H9 (cell line): ENCODE data around the gene VSIR. TPM values are rescaled to one million over a fixed set of nuclear protein-coding genes. Genes with fewer than 3 reads are reported as not detected.

Experiments
- DNase-seq: peaks from one replicate; pipeline ENCODE4 v3.0.0-alpha.2; 2017
- H2AFZ ChIP-seq: one replicate; pipeline ENCODE4 v1.6.1; 2013; ENCODE audit warnings: mild to moderate bottlenecking, low read length, control low read depth, moderate library complexity
- H2AK5ac ChIP-seq: 2 replicates; pipeline ENCODE4 v1.6.1; 2013; ENCODE audit warnings: low read length, control low read depth, mixed read lengths; ENCODE audit not compliant: insufficient read length
- H2BK120ac ChIP-seq: one replicate; pipeline ENCODE4 v1.6.1; 2013; ENCODE audit warnings: low read depth, mild to moderate bottlenecking, low read length, control low read depth, inconsistent platforms; ENCODE audit not compliant: poor library complexity, severe bottlenecking
- H2BK12ac ChIP-seq: 2 replicates; pipeline ENCODE4 v1.6.1; 2013; ENCODE audit warnings: low read length, control low read depth, mixed read lengths, low read depth; ENCODE audit not compliant: insufficient read length
- H2BK15ac ChIP-seq: 2 replicates; pipeline ENCODE4 v1.6.1; 2013; ENCODE audit warnings: low read depth, low read length, control low read depth
- H2BK20ac ChIP-seq: one replicate; pipeline ENCODE4 v1.6.1; 2013; ENCODE audit warnings: low read depth, mild to moderate bottlenecking, low read length, control low read depth, inconsistent platforms; ENCODE audit not compliant: poor library complexity, severe bottlenecking
- H2BK5ac ChIP-seq: 2 replicates; pipeline ENCODE4 v1.6.1; 2013; ENCODE audit warnings: low read length, control low read depth, mixed read lengths; ENCODE audit not compliant: insufficient read length
- H3K14ac ChIP-seq: 2 replicates; pipeline ENCODE4 v1.6.1; 2013; ENCODE audit warnings: low read length, control low read depth; ENCODE audit not compliant: insufficient read depth
- H3K18ac ChIP-seq: 2 replicates; pipeline ENCODE4 v1.6.1; 2013; ENCODE audit warnings: low read depth, mild to moderate bottlenecking, mixed read lengths, low read length, control low read depth; ENCODE audit not compliant: insufficient read length
- H3K23ac ChIP-seq: 2 replicates; pipeline ENCODE4 v1.6.1; 2013; ENCODE audit warnings: low read length, control low read depth, mixed read lengths, low read depth; ENCODE audit not compliant: insufficient read length
- H3K23me2 ChIP-seq: 2 replicates; pipeline ENCODE4 v1.6.1; 2013; ENCODE audit warnings: low read depth, mild to moderate bottlenecking, mixed read lengths, low read length, control low read depth; ENCODE audit not compliant: insufficient read length, poor library complexity, severe bottlenecking
- H3K27ac ChIP-seq: 2 replicates; pipeline ENCODE4 v1.5.1; 2013; ENCODE audit warnings: low read length, control low read depth, mixed read lengths, low read depth; ENCODE audit not compliant: insufficient read length
- H3K27me3 ChIP-seq: 2 replicates; pipeline ENCODE4 v1.6.1; 2013; ENCODE audit warnings: low read length, control low read depth, inconsistent platforms; ENCODE audit not compliant: insufficient read depth
- H3K4ac ChIP-seq: 2 replicates; pipeline ENCODE4 v1.6.1; 2013; ENCODE audit warnings: low read depth, mild to moderate bottlenecking, control low read depth, inconsistent platforms, low read length, moderate library complexity
- H3K4me1 ChIP-seq: 2 replicates; pipeline ENCODE4 v1.6.1; 2013; ENCODE audit warnings: low read length, control low read depth, inconsistent platforms; ENCODE audit not compliant: insufficient read depth
- H3K4me2 ChIP-seq: 2 replicates; pipeline ENCODE4 v1.6.1; 2013; ENCODE audit warnings: low read length, control low read depth, mixed read lengths; ENCODE audit not compliant: insufficient read length, insufficient read depth
- H3K56ac ChIP-seq: 2 replicates; pipeline ENCODE4 v1.6.1; 2013; ENCODE audit warnings: low read depth, mild to moderate bottlenecking, mixed read lengths, low read length, control low read depth; ENCODE audit not compliant: insufficient read length
- H3K79me1 ChIP-seq: 2 replicates; pipeline ENCODE4 v1.6.1; 2013; ENCODE audit warnings: low read depth, mild to moderate bottlenecking, moderate library complexity, low read length, control low read depth, inconsistent platforms; ENCODE audit not compliant: insufficient read depth, poor library complexity, severe bottlenecking
- H3K79me2 ChIP-seq: 2 replicates; pipeline ENCODE4 v1.6.1; 2013; ENCODE audit warnings: low read length, control low read depth, inconsistent platforms; ENCODE audit not compliant: insufficient read depth
- H3K9ac ChIP-seq: 2 replicates; pipeline ENCODE4 v1.6.1; 2013; ENCODE audit warnings: low read length, control low read depth, mixed read lengths; ENCODE audit not compliant: insufficient read length; ENCODE audit errors: extremely low read depth
- H3K9me3 ChIP-seq: one replicate; pipeline ENCODE4 v1.6.1; 2013; ENCODE audit warnings: low read depth, low read length, inconsistent platforms; ENCODE audit not compliant: control insufficient read depth
- H3T11ph ChIP-seq: one replicate; pipeline ENCODE4 v1.6.1; 2013; ENCODE audit warnings: mild to moderate bottlenecking, low read length, control low read depth, inconsistent platforms
- H4K20me1 ChIP-seq: one replicate; pipeline ENCODE4 v1.6.1; 2013; ENCODE audit not compliant: control insufficient read depth, insufficient read length, insufficient read depth
- H4K5ac ChIP-seq: 2 replicates; pipeline ENCODE4 v1.6.1; 2013; ENCODE audit warnings: low read depth, mild to moderate bottlenecking, mixed read lengths, low read length, control low read depth; ENCODE audit not compliant: insufficient read length
- H4K8ac ChIP-seq: replicated peaks from 2 replicates; pipeline ENCODE4 v1.6.1; 2013; ENCODE audit warnings: low read length, control low read depth, mixed read lengths, low read depth; ENCODE audit not compliant: insufficient read length
- H4K91ac ChIP-seq: 2 replicates; pipeline ENCODE4 v1.6.1; 2013; ENCODE audit warnings: low read depth, mild to moderate bottlenecking, moderate library complexity, mixed read lengths, low read length, control low read depth; ENCODE audit not compliant: insufficient read length
- H3K27ac Mint-ChIP-seq, 3 experiments: 2 replicates in 2 of 3; 3 replicates in 1 of 3; pipeline ENCODE4 v1.8.0; 2020 to 2021; ENCODE audit warnings: mixed read lengths in 3 of 3, mild to moderate bottlenecking in 1 of 3, moderate library complexity in 1 of 3
- H3K27me3 Mint-ChIP-seq: 2 replicates; pipeline ENCODE4 v1.8.0; 2021; ENCODE audit warnings: low read depth, mild to moderate bottlenecking, moderate library complexity, mixed read lengths
- H3K36me3 Mint-ChIP-seq, 3 experiments: 2 replicates in 2 of 3; 3 replicates in 1 of 3; pipeline ENCODE4 v1.8.0; 2020 to 2021; ENCODE audit warnings: low read depth in 3 of 3, mixed read lengths in 3 of 3; ENCODE audit not compliant: insufficient read depth in 1 of 3
- H3K4me1 Mint-ChIP-seq, 2 experiments: 2 replicates each; pipeline ENCODE4 v1.8.0; 2020; ENCODE audit warnings: mixed read lengths in 2 of 2
- H3K4me3 Mint-ChIP-seq, 2 experiments: 2 replicates in 1 of 2; 3 replicates in 1 of 2; pipeline ENCODE4 v1.8.0; 2020 to 2021; ENCODE audit warnings: mild to moderate bottlenecking in 2 of 2, mixed read lengths in 2 of 2, moderate library complexity in 1 of 2
- H3K9me3 Mint-ChIP-seq, 2 experiments: 2 replicates in 1 of 2; 3 replicates in 1 of 2; pipeline ENCODE4 v1.8.0; 2020; ENCODE audit warnings: mild to moderate bottlenecking in 2 of 2, mixed read lengths in 2 of 2, moderate library complexity in 1 of 2
- WGBS: extraction: QIAGEN DNeasy Blood & Tissue Kit; methylation state at CpG from one replicate; pipeline ENCODE4 v1.1.7; 2013; ENCODE audit warnings: missing lambda C conversion rate, low lambda C conversion rate, mixed read lengths; ENCODE audit not compliant: insufficient read length; ENCODE audit errors: extremely low coverage; 5-methylcytosine and 5-hydroxymethylcytosine counted together
- total RNA-seq: library from RNA; stranded (reverse); gene quantifications from 2 replicates; pipeline ENCODE4 v1.2.1, GENCODE V29; 2021
- TF ChIP-seq, protein P1 (sequence below): fragments of 200-600 bp; sonication (generic); conservative IDR thresholded peaks from 3 replicates; pipeline ENCODE4 v1.8.0; 2021; ENCODE audit warnings: antibody characterized with exemption, mild to moderate bottlenecking

Gene VSIR
- total RNA-seq, 1 experiment from 2014 or later: 0.11 TPM

DNA sequence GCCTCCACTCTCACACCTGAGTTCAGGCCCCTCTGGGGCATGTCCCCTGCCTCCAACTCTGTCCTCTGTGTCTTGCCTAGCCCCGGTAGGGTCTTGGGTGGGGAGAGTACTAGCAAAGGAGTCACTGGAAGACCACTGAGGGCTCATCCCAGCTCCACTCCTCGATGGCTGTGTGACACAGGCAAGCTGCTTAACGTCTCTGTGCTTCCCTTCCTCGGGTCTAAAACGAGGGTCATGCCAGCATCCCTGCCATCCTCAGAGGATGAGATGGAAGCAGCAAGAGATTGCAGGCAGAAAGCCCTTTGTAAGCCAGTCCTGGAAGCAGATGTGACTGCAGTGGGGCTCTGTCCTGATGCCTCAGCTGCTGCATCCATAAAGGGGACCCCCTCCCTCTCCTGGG, 38.5 kb downstream of the VSIR start:
- Histone ChIP-seq H3K4me1 (peaks cover 3% of the 10 kb centered on the region; the same call in 1 of the 2 replicates), H4K8ac (no peak overlapping the region), H2BK12ac (no peak overlapping the region), H2AFZ (no peak overlapping the region), H3K14ac (no peak overlapping the region; the same call in 1 of the 2 replicates), H2BK5ac (no peak overlapping the region), H3K79me2 (no peaks in the 10 kb centered on the region), H3K18ac (no peak overlapping the region), H3K27ac (no peak overlapping the region), H3K23me2 (no peaks in the 10 kb centered on the region), H3K4ac (no peak overlapping the region), H3K79me1 (no peaks in the 10 kb centered on the region), H4K5ac (no peak overlapping the region), H4K20me1 (no peaks in the 10 kb centered on the region), H2BK15ac (no peak overlapping the region), H2AK5ac (no peak overlapping the region), H3K56ac (no peak overlapping the region), H3K23ac (no peak overlapping the region), H3T11ph (no peak overlapping the region), H4K91ac (no peak overlapping the region), H2BK20ac (no peak overlapping the region), H3K9ac (no peak overlapping the region), H3K27me3 (no peaks in the 10 kb centered on the region), H2BK120ac (no peak overlapping the region), H3K4me2 (no peak overlapping the region), H3K9me3 (no peaks in the 10 kb centered on the region)
- Mint-ChIP-seq H3K27me3 (peaks cover 3% of the 10 kb centered on the region; the same call in 1 of the 2 replicates), H3K4me3 (no peak overlapping the region), H3K36me3 (no peaks in the 10 kb centered on the region), H3K4me1 (peaks cover 7 to 13% of the 10 kb centered on the region in 2 experiments), H3K27ac (peak overlapping the region in 1 of 3 experiments; percentile 65; a peak in 2 of 7 replicates), H3K9me3 (no peaks in the 10 kb centered on the region)
- no CpG with 5 or more reads among the region's 5 CpGs for WGBS
- no peak for DNase-seq
- TF ChIP-seq, protein P1, sequence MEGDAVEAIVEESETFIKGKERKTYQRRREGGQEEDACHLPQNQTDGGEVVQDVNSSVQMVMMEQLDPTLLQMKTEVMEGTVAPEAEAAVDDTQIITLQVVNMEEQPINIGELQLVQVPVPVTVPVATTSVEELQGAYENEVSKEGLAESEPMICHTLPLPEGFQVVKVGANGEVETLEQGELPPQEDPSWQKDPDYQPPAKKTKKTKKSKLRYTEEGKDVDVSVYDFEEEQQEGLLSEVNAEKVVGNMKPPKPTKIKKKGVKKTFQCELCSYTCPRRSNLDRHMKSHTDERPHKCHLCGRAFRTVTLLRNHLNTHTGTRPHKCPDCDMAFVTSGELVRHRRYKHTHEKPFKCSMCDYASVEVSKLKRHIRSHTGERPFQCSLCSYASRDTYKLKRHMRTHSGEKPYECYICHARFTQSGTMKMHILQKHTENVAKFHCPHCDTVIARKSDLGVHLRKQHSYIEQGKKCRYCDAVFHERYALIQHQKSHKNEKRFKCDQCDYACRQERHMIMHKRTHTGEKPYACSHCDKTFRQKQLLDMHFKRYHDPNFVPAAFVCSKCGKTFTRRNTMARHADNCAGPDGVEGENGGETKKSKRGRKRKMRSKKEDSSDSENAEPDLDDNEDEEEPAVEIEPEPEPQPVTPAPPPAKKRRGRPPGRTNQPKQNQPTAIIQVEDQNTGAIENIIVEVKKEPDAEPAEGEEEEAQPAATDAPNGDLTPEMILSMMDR: no peak
